GM12873 (cell line): ENCODE data around the gene AMBRA1.

Experiments used
- CTCF ChIP-seq: IDR thresholded peaks from 2 replicates; pipeline ENCODE4 v1.5.1; 2012; ENCODE audit warnings: low read depth, mild to moderate bottlenecking, moderate library complexity, low read length, control low read depth; ENCODE audit not compliant: insufficient read depth; ENCODE audit errors: missing control alignments

Gene AMBRA1

GRCh38 chr11:46436113-46436512 lies 157.7 kb downstream of the AMBRA1 start:
- TF ChIP-seq CTCF = no peak

GRCh38 chr11:46435679-46436078 lies 158.1 kb downstream of the AMBRA1 start:
- TF ChIP-seq CTCF = no peak

GRCh38 chr11:46431211-46431610 lies 162.6 kb downstream of the AMBRA1 start:
- no peak for TF ChIP-seq CTCF

- TF ChIP-seq CTCF = no peak
Measured at GRCh38 chr11:46429717-46430116, 164.1 kb downstream of the AMBRA1 start.

GRCh38 chr11:46427364-46427763 lies 166.5 kb downstream of the AMBRA1 start:
- TF ChIP-seq CTCF = no peak

GRCh38 chr11:46426233-46426991 lies 167.4 kb downstream of the AMBRA1 start:
- no peak for TF ChIP-seq CTCF

- TF ChIP-seq CTCF = no peak
Measured at GRCh38 chr11:46422588-46422987, 171.2 kb downstream of the AMBRA1 start.
